LNCAP (cell line): Measurements from ENCODE around the gene KRTAP4-1.

Experiments used
- TF ChIP-seq, protein P1 (sequence below): fragments of 450-650 bp; IDR thresholded peaks from 2 replicates; pipeline ENCODE4 v1.5.1; 2017; ENCODE audit warnings: mild to moderate bottlenecking

Gene KRTAP4-1

DNA sequence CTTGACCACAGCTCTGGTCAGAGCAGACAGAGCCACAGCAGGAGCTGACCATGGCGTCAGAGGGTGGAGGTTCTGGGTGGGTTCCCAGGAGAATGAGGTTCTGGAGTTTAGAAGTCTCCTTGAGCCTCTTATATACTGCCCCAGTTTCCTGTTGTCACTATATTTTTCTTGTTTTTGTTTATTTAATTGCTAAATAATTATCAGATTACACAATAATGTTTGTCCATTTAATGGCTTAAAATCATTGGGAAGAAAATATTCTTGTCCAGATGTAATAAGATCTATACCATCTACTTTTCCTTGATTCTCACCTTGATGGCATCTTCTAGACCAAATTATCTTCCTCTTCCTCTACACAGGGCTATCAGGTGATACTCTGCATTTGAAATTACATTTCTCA, 16.6 kb downstream of the KRTAP4-1 start, which contains the start of gene KRTAP4-3:
KRTAP4-3 (minus strand) TSS at position 101 of the 400 bp plus-strand sequence; CDS start at position 52, 49 bp downstream.
- TF ChIP-seq, protein P1, sequence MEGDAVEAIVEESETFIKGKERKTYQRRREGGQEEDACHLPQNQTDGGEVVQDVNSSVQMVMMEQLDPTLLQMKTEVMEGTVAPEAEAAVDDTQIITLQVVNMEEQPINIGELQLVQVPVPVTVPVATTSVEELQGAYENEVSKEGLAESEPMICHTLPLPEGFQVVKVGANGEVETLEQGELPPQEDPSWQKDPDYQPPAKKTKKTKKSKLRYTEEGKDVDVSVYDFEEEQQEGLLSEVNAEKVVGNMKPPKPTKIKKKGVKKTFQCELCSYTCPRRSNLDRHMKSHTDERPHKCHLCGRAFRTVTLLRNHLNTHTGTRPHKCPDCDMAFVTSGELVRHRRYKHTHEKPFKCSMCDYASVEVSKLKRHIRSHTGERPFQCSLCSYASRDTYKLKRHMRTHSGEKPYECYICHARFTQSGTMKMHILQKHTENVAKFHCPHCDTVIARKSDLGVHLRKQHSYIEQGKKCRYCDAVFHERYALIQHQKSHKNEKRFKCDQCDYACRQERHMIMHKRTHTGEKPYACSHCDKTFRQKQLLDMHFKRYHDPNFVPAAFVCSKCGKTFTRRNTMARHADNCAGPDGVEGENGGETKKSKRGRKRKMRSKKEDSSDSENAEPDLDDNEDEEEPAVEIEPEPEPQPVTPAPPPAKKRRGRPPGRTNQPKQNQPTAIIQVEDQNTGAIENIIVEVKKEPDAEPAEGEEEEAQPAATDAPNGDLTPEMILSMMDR, result no peak

DNA sequence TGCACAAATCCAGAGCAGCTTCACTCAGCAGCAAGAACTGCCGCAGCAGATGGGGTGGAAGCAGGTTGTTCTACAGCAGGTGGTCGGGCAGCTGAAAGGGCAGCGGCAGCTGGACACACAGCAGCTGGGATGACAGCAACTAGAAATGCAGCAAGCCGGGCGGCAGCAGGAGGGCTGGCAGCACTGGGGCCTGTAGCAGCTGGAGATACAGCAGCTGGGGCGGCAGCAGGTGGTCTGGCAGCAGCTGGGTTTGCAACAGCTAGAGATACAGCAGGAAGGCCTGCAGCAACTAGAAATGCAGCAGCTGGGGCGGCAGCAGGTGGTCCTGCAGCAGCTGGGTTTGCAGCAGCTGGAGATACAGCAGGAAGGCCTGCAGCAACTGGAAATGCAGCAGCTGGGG, 17.1 kb downstream of the KRTAP4-1 start:
- TF ChIP-seq, protein P1, result no peak

DNA sequence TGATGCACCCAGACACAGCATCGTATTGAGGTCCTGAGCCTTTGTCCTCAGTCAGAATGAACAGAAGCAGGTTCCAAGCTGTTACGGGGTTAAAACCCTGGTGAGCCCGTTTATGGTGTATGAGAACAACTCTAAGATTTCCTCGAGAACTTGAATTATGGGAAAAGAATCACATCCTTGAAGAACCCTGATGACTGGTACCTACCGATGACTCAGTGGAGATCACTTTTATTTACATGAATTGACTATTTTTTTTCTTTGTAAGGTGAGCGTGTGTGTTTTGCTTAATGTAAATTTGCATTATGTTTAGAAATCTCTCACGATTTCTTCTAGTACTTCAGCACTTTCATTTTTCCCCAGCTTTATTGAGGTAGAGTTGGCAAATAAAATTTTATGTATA, 20.9 kb downstream of the KRTAP4-1 start:
- TF ChIP-seq, protein P1, result no peak

DNA sequence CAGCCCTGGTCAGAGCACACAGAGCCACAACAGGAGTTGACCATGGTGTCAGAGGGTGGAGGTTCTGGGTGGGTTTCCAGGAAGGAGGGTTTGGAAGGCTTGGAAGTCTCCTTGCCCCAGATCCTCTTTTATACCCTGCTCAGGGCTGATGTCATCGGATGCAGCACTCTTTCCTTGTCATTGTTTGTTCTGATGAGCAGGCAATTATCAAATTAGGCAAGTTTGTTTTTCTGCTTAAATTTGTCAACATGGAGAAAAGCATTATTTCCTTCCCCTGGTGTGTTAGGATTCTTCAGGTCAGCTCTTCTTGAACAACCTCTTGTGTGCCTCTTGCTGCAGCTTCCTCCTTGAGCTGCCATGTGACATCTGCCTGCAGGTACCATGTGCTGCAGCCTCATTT, 24.1 kb downstream of the KRTAP4-1 start, which contains the start of gene KRTAP4-4:
KRTAP4-4 (minus strand) TSS at position 101 of the 400 bp plus-strand sequence; CDS start at position 44, 57 bp downstream.
- TF ChIP-seq, protein P1, result no peak

DNA sequence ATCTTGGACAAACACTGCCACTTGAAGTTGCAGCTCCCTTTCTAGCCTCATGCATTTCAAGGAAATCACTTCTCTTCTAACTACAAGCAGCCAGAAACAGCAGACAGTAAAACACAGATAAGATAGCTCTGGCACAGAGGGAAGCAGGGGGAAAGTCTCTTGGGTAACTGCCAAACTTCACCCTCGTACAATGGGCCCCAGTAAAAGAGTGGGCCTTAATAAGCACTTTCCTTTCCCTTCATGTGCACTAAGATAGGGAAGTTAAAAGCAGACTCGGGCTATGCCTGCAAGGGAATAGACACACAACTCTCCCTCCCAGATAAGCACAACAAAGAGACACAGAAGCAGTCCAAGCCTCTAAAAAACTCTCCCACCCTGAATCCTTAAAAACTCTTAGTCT, 30.9 kb downstream of the KRTAP4-1 start:
- TF ChIP-seq, protein P1, result no peak

DNA sequence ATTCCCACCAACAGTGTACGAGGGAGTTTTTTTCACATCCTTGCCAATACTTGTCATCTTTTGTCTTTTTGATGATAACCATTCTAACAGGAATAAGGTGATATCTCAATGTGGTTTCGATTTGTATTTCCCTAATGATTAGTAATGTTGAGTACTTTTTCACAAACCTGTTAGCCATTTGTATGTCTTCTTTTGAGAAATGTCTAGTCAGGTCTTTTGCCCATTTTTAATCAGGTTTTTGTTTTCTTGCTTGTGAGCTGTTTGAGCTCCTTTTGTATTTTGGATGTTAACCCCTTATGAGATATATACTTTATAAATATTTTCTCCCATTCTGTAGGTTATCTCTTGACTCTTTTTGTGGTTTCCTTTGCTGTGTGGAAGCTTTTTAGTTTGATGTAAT, 33.2 kb downstream of the KRTAP4-1 start:
- TF ChIP-seq, protein P1, result no peak

DNA sequence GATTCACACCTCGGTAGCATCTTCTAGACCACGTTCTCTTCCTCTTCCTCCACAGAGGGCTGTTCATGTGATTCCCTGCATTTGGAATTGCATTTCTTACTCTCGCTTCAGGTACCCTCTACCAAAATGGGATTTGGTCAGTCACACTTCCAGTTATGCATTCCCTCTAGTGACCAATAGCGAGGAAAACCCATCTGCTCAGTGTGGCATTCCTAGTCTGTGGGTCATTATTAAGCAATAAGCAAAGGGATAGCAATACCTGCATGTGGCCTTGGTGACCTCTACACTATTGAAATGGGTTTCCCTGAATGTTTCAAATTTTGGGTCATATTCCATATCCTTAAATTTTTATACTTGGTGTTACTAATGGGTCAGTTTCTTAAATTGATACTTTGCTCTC, 34.7 kb downstream of the KRTAP4-1 start:
- TF ChIP-seq, protein P1, result no peak

DNA sequence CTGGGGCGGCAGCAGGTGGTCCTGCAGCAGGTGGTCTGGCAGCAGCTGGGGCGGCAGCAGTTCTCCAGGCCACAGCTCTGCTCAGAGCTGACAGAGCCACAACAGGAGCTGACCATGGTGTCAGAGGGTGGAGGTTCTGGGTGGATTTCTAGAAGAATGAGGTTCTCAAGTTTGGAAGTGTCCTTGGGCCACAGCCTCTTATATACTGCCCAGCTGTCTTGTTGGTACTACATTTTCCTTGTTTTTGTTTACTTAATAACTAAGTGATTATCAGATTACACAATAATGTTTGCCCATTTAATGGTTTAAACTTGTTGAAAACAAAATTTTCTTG, 35.1 kb downstream of the KRTAP4-1 start, which contains the start of gene KRTAP4-5:
KRTAP4-5 (minus strand) TSS at position 174 of the 334 bp plus-strand sequence; CDS start at position 116, 58 bp downstream.
- TF ChIP-seq, protein P1, result no peak
